ENCODE data around the gene RBM26. TPM values are rescaled to one million over a fixed set of nuclear protein-coding genes. Genes with fewer than 3 reads are reported as not detected.
A peak's percentile ranks its signal among the peaks of the same experiment; 100 is the strongest.

RBM26 gene
- total RNA-seq, 4 donors from 2014 or later = 13.9 to 52.7 (median 45.1) TPM

- peak overlapping the region; percentile 95 to 98 (median 96) for H3K27ac ChIP-seq
- H3K36me3 ChIP-seq = peaks cover 0 to 3% (median 0%) of the 10 kb centered on the region in 4 donors
- peaks cover 28 to 73% (median 46%) of the 10 kb centered on the region in 4 donors for H3K4me1 ChIP-seq
- in situ Hi-C loops (cut with MboI; ENCODE audit: low pct_ligation_motif_present in 1 of 4, low pct_unique_long_range_greater_than_20kb in 1 of 4, low sequenced_read_pairs in 3 of 4) = no loop called here
- no peaks in the 10 kb centered on the region for H3K9me3 ChIP-seq
- H3K4me3 ChIP-seq = peak overlapping the region; percentile 65 to 97 (median 91)
- no peak for DNase-seq
- intact Hi-C loops (cut with DNase I; ENCODE audit: low total_unique reads) = loop anchor here (10.0 kb wide), 1 partner anchor 70 kb away; no protein-coding TSS in a partner anchor
- no peak for TF ChIP-seq POLR2AphosphoS5 (IDR thresholded peaks at IDR 0.05)
- TF ChIP-seq POLR2A (IDR thresholded peaks at IDR 0.05) = no peak
- TF ChIP-seq CTCF (IDR thresholded peaks at IDR 0.05) = no peak
- no peak for TF ChIP-seq EP300 (IDR thresholded peaks at IDR 0.05; ENCODE audit: low read depth)
- H3K27me3 ChIP-seq = no peaks in the 10 kb centered on the region
- WGBS, 2 donors (ENCODE audit: low coverage in 1 of 2) = 0 to 1% methylated on average over 9 to 10 of the region's 10 CpGs
Observed at GRCh38 chr13:79404985-79405384, 1.1 kb downstream of the RBM26 start.

GRCh38 chr13:79404361-79404760 is 1.7 kb downstream of the RBM26 start:
- Histone ChIP-seq H3K4me1 (peaks cover 28 to 73% (median 47%) of the 10 kb centered on the region in 4 donors), H3K27me3 (no peaks in the 10 kb centered on the region), H3K36me3 (peaks cover 0 to 6% (median 0%) of the 10 kb centered on the region in 4 donors), H3K27ac (peak overlapping the region in 3 of 4 donors; percentile 95 to 98 (median 97)), H3K4me3 (peak overlapping the region in 3 of 4 donors; percentile 85 to 97 (median 97)), H3K9me3 (no peaks in the 10 kb centered on the region)
- in situ Hi-C loops (cut with MboI; ENCODE audit: low pct_ligation_motif_present in 1 of 4, low pct_unique_long_range_greater_than_20kb in 1 of 4, low sequenced_read_pairs in 3 of 4) = no loop called here
- DNase-seq = no peak
- WGBS, 2 donors (ENCODE audit: low coverage in 1 of 2) = 16 to 23% methylated on average over 1 of the region's 1 CpG
- intact Hi-C loops (cut with DNase I; ENCODE audit: low total_unique reads) = loop anchor here (10.0 kb wide), 1 partner anchor 70 kb away; no protein-coding TSS in a partner anchor
- no peak for TF ChIP-seq POLR2A (IDR thresholded peaks at IDR 0.05)
- TF ChIP-seq POLR2AphosphoS5 (IDR thresholded peaks at IDR 0.05) = no peak
- TF ChIP-seq EP300 (IDR thresholded peaks at IDR 0.05; ENCODE audit: low read depth) = no peak
- TF ChIP-seq CTCF (IDR thresholded peaks at IDR 0.05) = no peak

GRCh38 chr13:79403113-79403512 is 2.9 kb downstream of the RBM26 start:
- H3K4me3 ChIP-seq = peak overlapping the region in 1 of 4 donors; percentile 9
- H3K27ac ChIP-seq = peak overlapping the region in 1 of 4 donors; percentile 16
- no peak for DNase-seq
- TF ChIP-seq POLR2A (IDR thresholded peaks at IDR 0.05) (no peak), POLR2AphosphoS5 (IDR thresholded peaks at IDR 0.05) (no peak), EP300 (IDR thresholded peaks at IDR 0.05; ENCODE audit: low read depth) (no peak), CTCF (IDR thresholded peaks at IDR 0.05) (no peak)
- peaks cover 0 to 6% (median 0%) of the 10 kb centered on the region in 4 donors for H3K36me3 ChIP-seq
- 39 to 45% methylated on average over 4 of the region's 4 CpGs for WGBS, 2 donors (ENCODE audit: low coverage in 1 of 2)
- no peaks in the 10 kb centered on the region for H3K9me3 ChIP-seq
- in situ Hi-C loops (cut with MboI; ENCODE audit: low pct_ligation_motif_present in 1 of 4, low pct_unique_long_range_greater_than_20kb in 1 of 4, low sequenced_read_pairs in 3 of 4) (no loop called here), intact Hi-C loops (cut with DNase I; ENCODE audit: low total_unique reads) (loop anchor here (10.0 kb wide), 1 partner anchor 72 kb away; no protein-coding TSS in a partner anchor)
- peaks cover 28 to 73% (median 42%) of the 10 kb centered on the region in 4 donors for H3K4me1 ChIP-seq
- no peaks in the 10 kb centered on the region for H3K27me3 ChIP-seq

GRCh38 chr13:79402679-79403078 is 3.4 kb downstream of the RBM26 start:
- no peak for DNase-seq
- peak overlapping the region in 1 of 4 donors; percentile 16 for H3K27ac ChIP-seq
- in situ Hi-C loops (cut with MboI; ENCODE audit: low pct_ligation_motif_present in 1 of 4, low pct_unique_long_range_greater_than_20kb in 1 of 4, low sequenced_read_pairs in 3 of 4) = no loop called here
- peaks cover 28 to 71% (median 40%) of the 10 kb centered on the region in 4 donors for H3K4me1 ChIP-seq
- peaks cover 0 to 6% (median 0%) of the 10 kb centered on the region in 4 donors for H3K36me3 ChIP-seq
- TF ChIP-seq EP300 (IDR thresholded peaks at IDR 0.05; ENCODE audit: low read depth) = no peak
- no peak for TF ChIP-seq POLR2A (IDR thresholded peaks at IDR 0.05)
- no peak for TF ChIP-seq CTCF (IDR thresholded peaks at IDR 0.05)
- no peaks in the 10 kb centered on the region for H3K9me3 ChIP-seq
- intact Hi-C loops (cut with DNase I; ENCODE audit: low total_unique reads) = loop anchor here (10.0 kb wide), 1 partner anchor 72 kb away; no protein-coding TSS in a partner anchor
- H3K4me3 ChIP-seq = peak overlapping the region in 1 of 4 donors; percentile 9
- 45 to 53% methylated on average over 2 of the region's 2 CpGs for WGBS, 2 donors (ENCODE audit: low coverage in 1 of 2)
- no peaks in the 10 kb centered on the region for H3K27me3 ChIP-seq
